Measurements from ENCODE around the gene MRPL36. TPM values are rescaled to one million over a fixed set of nuclear protein-coding genes. Genes with fewer than 3 reads are reported as not detected.

The MRPL36 gene
- total and polyA plus RNA-seq, 9 of the 15 experiments (the other 6 are each of a cell fraction or from before 2014, with no cell fraction given), result 78.3 to 557 (median 124) TPM

DNA sequence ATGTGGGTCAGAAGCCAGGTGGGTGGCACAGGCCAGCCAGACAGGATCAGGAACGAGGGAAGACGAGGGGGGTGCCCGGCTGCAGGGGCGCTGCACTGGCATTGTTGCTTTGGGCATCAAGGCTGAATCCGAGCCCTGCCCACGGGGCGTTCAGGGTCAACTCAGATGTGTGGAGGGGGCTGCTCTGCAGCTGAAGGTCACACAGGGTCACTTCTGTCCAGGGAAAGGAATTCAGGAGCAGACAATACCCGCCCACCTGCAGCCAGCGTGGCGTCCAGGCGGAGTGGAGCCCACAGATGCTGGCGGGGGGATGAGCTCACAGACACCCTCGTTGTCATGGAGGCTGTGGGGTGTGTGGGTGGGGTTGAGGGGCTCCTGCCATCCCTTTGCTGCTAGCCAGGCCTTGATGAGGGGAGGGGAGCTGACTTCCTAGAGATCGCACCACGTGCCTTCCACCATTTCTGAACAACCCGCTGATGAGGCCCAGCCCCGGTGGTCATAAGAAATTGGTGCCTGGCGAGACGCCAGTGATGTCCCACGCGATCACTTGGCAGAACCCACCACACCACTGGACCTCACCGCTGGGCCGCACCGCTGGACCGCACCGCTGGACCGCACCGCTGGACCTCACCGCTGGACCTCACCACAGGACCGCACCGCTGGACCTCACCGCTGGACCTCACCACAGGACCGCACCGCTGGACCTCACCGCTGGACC, 31.2 kb downstream of the MRPL36 start (continued):
- TF ChIP-seq, protein P1, sequence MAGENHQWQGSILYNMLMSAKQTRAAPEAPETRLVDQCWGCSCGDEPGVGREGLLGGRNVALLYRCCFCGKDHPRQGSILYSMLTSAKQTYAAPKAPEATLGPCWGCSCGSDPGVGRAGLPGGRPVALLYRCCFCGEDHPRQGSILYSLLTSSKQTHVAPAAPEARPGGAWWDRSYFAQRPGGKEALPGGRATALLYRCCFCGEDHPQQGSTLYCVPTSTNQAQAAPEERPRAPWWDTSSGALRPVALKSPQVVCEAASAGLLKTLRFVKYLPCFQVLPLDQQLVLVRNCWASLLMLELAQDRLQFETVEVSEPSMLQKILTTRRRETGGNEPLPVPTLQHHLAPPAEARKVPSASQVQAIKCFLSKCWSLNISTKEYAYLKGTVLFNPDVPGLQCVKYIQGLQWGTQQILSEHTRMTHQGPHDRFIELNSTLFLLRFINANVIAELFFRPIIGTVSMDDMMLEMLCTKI (IDR thresholded peaks at IDR 0.05; ENCODE audit: partially characterized antibody), result no peak
- TF ChIP-seq ZNF583 (CRISPR knock-in tag; IDR thresholded peaks at IDR 0.05), result no peak
- TF ChIP-seq, protein P2, sequence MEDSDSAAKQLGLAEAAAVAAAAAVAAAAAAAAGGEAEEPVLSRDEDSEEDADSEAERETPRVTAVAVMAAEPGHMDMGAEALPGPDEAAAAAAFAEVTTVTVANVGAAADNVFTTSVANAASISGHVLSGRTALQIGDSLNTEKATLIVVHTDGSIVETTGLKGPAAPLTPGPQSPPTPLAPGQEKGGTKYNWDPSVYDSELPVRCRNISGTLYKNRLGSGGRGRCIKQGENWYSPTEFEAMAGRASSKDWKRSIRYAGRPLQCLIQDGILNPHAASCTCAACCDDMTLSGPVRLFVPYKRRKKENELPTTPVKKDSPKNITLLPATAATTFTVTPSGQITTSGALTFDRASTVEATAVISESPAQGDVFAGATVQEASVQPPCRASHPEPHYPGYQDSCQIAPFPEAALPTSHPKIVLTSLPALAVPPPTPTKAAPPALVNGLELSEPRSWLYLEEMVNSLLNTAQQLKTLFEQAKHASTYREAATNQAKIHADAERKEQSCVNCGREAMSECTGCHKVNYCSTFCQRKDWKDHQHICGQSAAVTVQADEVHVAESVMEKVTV (CRISPR knock-in tag; IDR thresholded peaks at IDR 0.05), result no peak
- TF ChIP-seq, protein P3, sequence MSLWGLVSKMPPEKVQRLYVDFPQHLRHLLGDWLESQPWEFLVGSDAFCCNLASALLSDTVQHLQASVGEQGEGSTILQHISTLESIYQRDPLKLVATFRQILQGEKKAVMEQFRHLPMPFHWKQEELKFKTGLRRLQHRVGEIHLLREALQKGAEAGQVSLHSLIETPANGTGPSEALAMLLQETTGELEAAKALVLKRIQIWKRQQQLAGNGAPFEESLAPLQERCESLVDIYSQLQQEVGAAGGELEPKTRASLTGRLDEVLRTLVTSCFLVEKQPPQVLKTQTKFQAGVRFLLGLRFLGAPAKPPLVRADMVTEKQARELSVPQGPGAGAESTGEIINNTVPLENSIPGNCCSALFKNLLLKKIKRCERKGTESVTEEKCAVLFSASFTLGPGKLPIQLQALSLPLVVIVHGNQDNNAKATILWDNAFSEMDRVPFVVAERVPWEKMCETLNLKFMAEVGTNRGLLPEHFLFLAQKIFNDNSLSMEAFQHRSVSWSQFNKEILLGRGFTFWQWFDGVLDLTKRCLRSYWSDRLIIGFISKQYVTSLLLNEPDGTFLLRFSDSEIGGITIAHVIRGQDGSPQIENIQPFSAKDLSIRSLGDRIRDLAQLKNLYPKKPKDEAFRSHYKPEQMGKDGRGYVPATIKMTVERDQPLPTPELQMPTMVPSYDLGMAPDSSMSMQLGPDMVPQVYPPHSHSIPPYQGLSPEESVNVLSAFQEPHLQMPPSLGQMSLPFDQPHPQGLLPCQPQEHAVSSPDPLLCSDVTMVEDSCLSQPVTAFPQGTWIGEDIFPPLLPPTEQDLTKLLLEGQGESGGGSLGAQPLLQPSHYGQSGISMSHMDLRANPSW (CRISPR knock-in tag; IDR thresholded peaks at IDR 0.05), result no peak

All from K562 (cell line).